B cell (primary cell): ENCODE results near the gene GPC3. TPM values are rescaled to one million over a fixed set of nuclear protein-coding genes. Genes with fewer than 3 reads are reported as not detected.

Experiments
- ATAC-seq: fragments of 200-7000 bp; cut with Tn5 transposase; one replicate; pipeline ENCODE4 v1.10.0; 2021; ENCODE audit warnings: low read depth, mild to moderate bottlenecking, moderate number of reproducible peaks, moderate library complexity
- CTCF ChIA-PET: fragments of 350-600 bp; sonication (Branson Sonifier 250); formaldehyde crosslinking; loops from one replicate; lab custom pipeline; 2021; ENCODE audit warnings: antibody characterized with exemption, inconsistent platforms; lab: Charles Lee
- POLR2A ChIA-PET: fragments of 350-600 bp; sonication (Branson Sonifier 250); formaldehyde crosslinking; loops from one replicate; lab custom pipeline; 2021; ENCODE audit warnings: antibody characterized with exemption; lab: Charles Lee
- DNase-seq: peaks from one replicate; pipeline ENCODE4 v3.0.0; 2013
- H2AFZ ChIP-seq: 2 replicates; pipeline ENCODE4 v1.6.1; 2012; ENCODE audit warnings: mild to moderate bottlenecking, low read depth, low read length; ENCODE audit not compliant: insufficient read depth, poor library complexity, severe bottlenecking
- H3K27ac ChIP-seq, 2 donors: 1 replicate in 1 of 2; 2 replicates in 1 of 2; pipeline ENCODE4 v1.5.1; 2012 to 2013; ENCODE audit warnings: low read length in 2 of 2, mild to moderate bottlenecking in 2 of 2, moderate library complexity in 1 of 2
- H3K27me3 ChIP-seq, 4 experiments: fragments of 200-600 bp in 1 of 4; sonication (generic) in 1 of 4; replicated peaks in 1 of 4; 1 replicate in 2 of 4; 2 replicates in 2 of 4; pipeline versions ENCODE4 v1.6.1 to v1.7.0; 2013 to 2016; ENCODE audit warnings: low read length in 3 of 4, mild to moderate bottlenecking in 2 of 4, mixed read lengths in 1 of 4, moderate library complexity in 1 of 4; ENCODE audit not compliant: insufficient read depth in 4 of 4, control insufficient read depth in 3 of 4; ENCODE audit errors: control extremely low read depth in 1 of 4
- H3K36me3 ChIP-seq, 2 experiments: replicated peaks in 1 of 2; 1 replicate in 1 of 2; 2 replicates in 1 of 2; pipeline versions ENCODE4 v1.6.1 to v1.7.1; 2013; ENCODE audit warnings: low read length in 1 of 2; ENCODE audit not compliant: insufficient read depth in 2 of 2, control insufficient read depth in 1 of 2; ENCODE audit errors: control extremely low read depth in 1 of 2, extremely low read depth in 1 of 2
- H3K4me1 ChIP-seq, 2 donors: fragments of 200-600 bp in 1 of 2; sonication (generic) in 1 of 2; 1 replicate in 1 of 2; 2 replicates in 1 of 2; pipeline versions ENCODE4 v1.5.1 to v1.6.1; 2013 to 2017; ENCODE audit warnings: low read length in 2 of 2; ENCODE audit not compliant: control insufficient read depth in 2 of 2, insufficient read depth in 2 of 2
- H3K4me2 ChIP-seq: replicated peaks from 2 replicates; pipeline ENCODE3; 2012; ENCODE audit warnings: mild to moderate bottlenecking, low read depth, low read length; ENCODE audit not compliant: poor library complexity, severe bottlenecking
- H3K4me3 ChIP-seq, 5 experiments: fragments of 200-600 bp in 1 of 5; sonication (generic) in 1 of 5; 1 replicate in 3 of 5; 2 replicates in 2 of 5; pipeline versions ENCODE4 v1.5.1 to v1.7.0; 2011 to 2016; ENCODE audit warnings: low read length in 4 of 5, mild to moderate bottlenecking in 4 of 5, low read depth in 2 of 5, control low read depth in 1 of 5, moderate library complexity in 1 of 5; ENCODE audit not compliant: insufficient read depth in 1 of 5; ENCODE audit errors: control extremely low read depth in 1 of 5, extremely low read depth in 1 of 5
- H3K79me2 ChIP-seq: fragments of 200-600 bp; sonication (generic); one replicate; pipeline ENCODE4 v1.6.0; 2016; ENCODE audit warnings: low read length; ENCODE audit not compliant: control insufficient read depth, insufficient read depth
- H3K9ac ChIP-seq: fragments of 200-600 bp; sonication (generic); 2 replicates; pipeline ENCODE4 v1.6.1; 2017; ENCODE audit warnings: mild to moderate bottlenecking, low read length, moderate library complexity
- H3K9me3 ChIP-seq, 3 donors: one replicate each; pipeline versions ENCODE4 v1.6.1 to v1.7.1; 2013; ENCODE audit warnings: low read length in 2 of 3; ENCODE audit not compliant: control insufficient read depth in 2 of 3, insufficient read depth in 1 of 3; ENCODE audit errors: control extremely low read depth in 1 of 3
- H4K20me1 ChIP-seq: 2 replicates; pipeline ENCODE4 v1.6.0; 2012; ENCODE audit warnings: mild to moderate bottlenecking, low read length; ENCODE audit not compliant: insufficient read depth, control insufficient read depth, poor library complexity, severe bottlenecking
- H3K27ac Mint-ChIP-seq: one replicate; pipeline ENCODE4 v1.8.0; 2021; ENCODE audit warnings: mixed read lengths
- H3K27me3 Mint-ChIP-seq: one replicate; pipeline ENCODE4 v1.8.0; 2021; ENCODE audit warnings: mixed read lengths
- H3K4me1 Mint-ChIP-seq: one replicate; pipeline ENCODE4 v1.8.0; 2021; ENCODE audit warnings: mixed read lengths
- H3K4me3 Mint-ChIP-seq: one replicate; pipeline ENCODE4 v1.8.0; 2021; ENCODE audit warnings: mixed read lengths
- H3K9me3 Mint-ChIP-seq: one replicate; pipeline ENCODE4 v1.8.0; 2022; ENCODE audit warnings: mixed read lengths; ENCODE audit not compliant: insufficient read depth
- CTCF ChIP-seq: fragments of 200-600 bp; IDR thresholded peaks from one replicate; pipeline ENCODE4 v1.8.0; 2022; ENCODE audit warnings: antibody characterized with exemption, mild to moderate bottlenecking
- EZH2 ChIP-seq: IDR thresholded peaks from 2 replicates; pipeline ENCODE4 v1.6.1; 2012; ENCODE audit warnings: borderline replicate concordance, low read depth, mild to moderate bottlenecking, moderate library complexity, low read length; ENCODE audit not compliant: insufficient read depth, poor library complexity, severe bottlenecking
- WGBS: methylation state at CpG from one replicate; pipeline ENCODE4 v1.1.5; 2013; ENCODE audit warnings: missing lambda C conversion rate; ENCODE audit not compliant: insufficient coverage; 5-methylcytosine and 5-hydroxymethylcytosine counted together
- intact Hi-C: fragments of 100-400 bp; cut with micrococcal nuclease; formaldehyde crosslinking; loops from one replicate; pipeline ENCODE4 v1.10.0; 2022
- polyA plus RNA-seq: library from polyadenylated mRNA; depleted of rRNA; stranded (reverse); fragments of >200 nt; gene quantifications from 2 replicates; pipeline ENCODE4 v1.2.3, GENCODE V29; 2012
- total RNA-seq, 2 donors: library from RNA; stranded (reverse); fragments of 120-200 nt in 1 of 2; gene quantifications; 1 replicate in 1 of 2; 2 replicates in 1 of 2; pipeline versions ENCODE4 v1.2.3 to v1.2.4, GENCODE V29; 2013 to 2022

The GPC3 gene
- total and polyA plus RNA-seq, 2 donors (not counting 1 experiment from before 2014, with no cell fraction given): not detected

- Mint-ChIP-seq H3K27ac (no peak overlapping the region), H3K4me1 (no peaks in the 10 kb centered on the region), H3K27me3 (no peaks in the 10 kb centered on the region), H3K4me3 (no peak overlapping the region), H3K9me3 (no peaks in the 10 kb centered on the region)
- Histone ChIP-seq H3K36me3 (no peaks in the 10 kb centered on the region), H3K9me3 (no peaks in the 10 kb centered on the region), H2AFZ (no peak overlapping the region), H3K4me2 (no peak overlapping the region), H3K27ac (no peak overlapping the region), H3K4me3 (no peak overlapping the region), H4K20me1 (no peaks in the 10 kb centered on the region), H3K9ac (no peak overlapping the region), H3K4me1 (no peaks in the 10 kb centered on the region), H3K79me2 (no peaks in the 10 kb centered on the region), H3K27me3 (no peaks in the 10 kb centered on the region)
- 100% methylated on average over 1 of the region's 4 CpGs for WGBS
- ATAC-seq (no peak), DNase-seq (no peak)
- POLR2A ChIA-PET: no interaction called here
- intact Hi-C loops: no loop called here
- CTCF ChIA-PET: no interaction called here
- TF ChIP-seq EZH2 (no peak), CTCF (no peak)
These were observed 73.4 kb downstream of the GPC3 start for GRCh38 chrX:133911825-133912495.

GRCh38 chrX:133910539-133910938 lies 74.9 kb downstream of the GPC3 start:
- Histone ChIP-seq H3K4me2 (no peak overlapping the region), H2AFZ (no peak overlapping the region), H3K9me3 (no peaks in the 10 kb centered on the region), H4K20me1 (no peaks in the 10 kb centered on the region), H3K9ac (no peak overlapping the region), H3K79me2 (no peaks in the 10 kb centered on the region), H3K4me3 (no peak overlapping the region), H3K36me3 (no peaks in the 10 kb centered on the region), H3K4me1 (no peaks in the 10 kb centered on the region), H3K27ac (no peak overlapping the region), H3K27me3 (no peaks in the 10 kb centered on the region)
- TF ChIP-seq EZH2 (no peak), CTCF (no peak)
- POLR2A ChIA-PET: no interaction called here
- CTCF ChIA-PET: no interaction called here
- intact Hi-C loops: no loop called here
- Mint-ChIP-seq H3K9me3 (no peaks in the 10 kb centered on the region), H3K4me3 (no peak overlapping the region), H3K27me3 (no peaks in the 10 kb centered on the region), H3K27ac (no peak overlapping the region), H3K4me1 (no peaks in the 10 kb centered on the region)
- DNase-seq: no peak
- ATAC-seq: no peak
- no CpG with 5 or more reads among the region's 1 CpG for WGBS
